Smooth muscle cell of the brain vasculature (primary cell): ENCODE results near the gene MLXIPL.
"Not testable (repeated sequence)": the region's sequence is repeated elsewhere in the genome, so short reads cannot be mapped to it uniquely, and the experiment has no call there.

Source experiments
- DNase-seq: peaks from one replicate; pipeline ENCODE4 v3.0.0-alpha.2; 2012; ENCODE audit warnings: low read depth, low spot score

MLXIPL gene

GRCh38 chr7:73645643-73646174 lies 21.4 kb upstream of the MLXIPL start:
- no peak for DNase-seq

GRCh38 chr7:73644688-73645286 lies 20.5 kb upstream of the MLXIPL start:
- DNase-seq, result no peak

- no peak for DNase-seq
These were observed 18.5 kb upstream of the MLXIPL start for GRCh38 chr7:73642834-73643233.

- DNase-seq, result no peak
These were observed 14.6 kb upstream of the MLXIPL start for GRCh38 chr7:73638911-73639310.

GRCh38 chr7:73635428-73636200 lies 11.3 kb upstream of the MLXIPL start:
- DNase-seq, result no peak

- DNase-seq, result no peak
These were observed 9.5 kb upstream of the MLXIPL start for GRCh38 chr7:73633844-73634243.

- DNase-seq, result no peak
These were observed 9.0 kb upstream of the MLXIPL start for GRCh38 chr7:73633323-73633722.

- no peak for DNase-seq
These were observed 7.2 kb upstream of the MLXIPL start for GRCh38 chr7:73631558-73631957.

GRCh38 chr7:73628504-73628903 lies 4.2 kb upstream of the MLXIPL start:
- no peak for DNase-seq

- DNase-seq, result no peak
These were observed 2.5 kb upstream of the MLXIPL start for GRCh38 chr7:73626814-73627213.

- DNase-seq, result no peak
These were observed 954 bp upstream of the MLXIPL start for GRCh38 chr7:73625276-73625675.

- no peak for DNase-seq
These were observed 313 bp upstream of the MLXIPL start for GRCh38 chr7:73624669-73625001.

GRCh38 chr7:73622909-73623797 lies 1.2 kb downstream of the MLXIPL start:
- no peak for DNase-seq

- no peak for DNase-seq
These were observed 1.8 kb downstream of the MLXIPL start for GRCh38 chr7:73622527-73622908.

GRCh38 chr7:73621168-73622063 lies 2.9 kb downstream of the MLXIPL start:
- DNase-seq, result no peak

GRCh38 chr7:73619394-73619793 lies 4.9 kb downstream of the MLXIPL start:
- not testable (repeated sequence) for DNase-seq

GRCh38 chr7:73618538-73618937 lies 5.8 kb downstream of the MLXIPL start:
- DNase-seq, result no peak

GRCh38 chr7:73617520-73617919 lies 6.8 kb downstream of the MLXIPL start:
- DNase-seq, result not testable (repeated sequence)

GRCh38 chr7:73615886-73616285 lies 8.4 kb downstream of the MLXIPL start:
- no peak for DNase-seq

GRCh38 chr7:73614937-73615336 lies 9.4 kb downstream of the MLXIPL start:
- DNase-seq, result not testable (repeated sequence)
